ENCODE data around the gene PTPN11.

Gene PTPN11

GRCh38 chr12:112418608-112419296 lies at the start of gene PTPN11:
Gene PTPN11, plus strand, starts transcription at chr12:112418947. Its CDS starts 165 bp downstream, at chr12:112419112.
- H3K27ac ChIP-seq: peak within 1 kb of the TSS; percentile 94
- DNase-seq (ENCODE audit: low spot score): peak; percentile 73
- TF ChIP-seq, protein P1, sequence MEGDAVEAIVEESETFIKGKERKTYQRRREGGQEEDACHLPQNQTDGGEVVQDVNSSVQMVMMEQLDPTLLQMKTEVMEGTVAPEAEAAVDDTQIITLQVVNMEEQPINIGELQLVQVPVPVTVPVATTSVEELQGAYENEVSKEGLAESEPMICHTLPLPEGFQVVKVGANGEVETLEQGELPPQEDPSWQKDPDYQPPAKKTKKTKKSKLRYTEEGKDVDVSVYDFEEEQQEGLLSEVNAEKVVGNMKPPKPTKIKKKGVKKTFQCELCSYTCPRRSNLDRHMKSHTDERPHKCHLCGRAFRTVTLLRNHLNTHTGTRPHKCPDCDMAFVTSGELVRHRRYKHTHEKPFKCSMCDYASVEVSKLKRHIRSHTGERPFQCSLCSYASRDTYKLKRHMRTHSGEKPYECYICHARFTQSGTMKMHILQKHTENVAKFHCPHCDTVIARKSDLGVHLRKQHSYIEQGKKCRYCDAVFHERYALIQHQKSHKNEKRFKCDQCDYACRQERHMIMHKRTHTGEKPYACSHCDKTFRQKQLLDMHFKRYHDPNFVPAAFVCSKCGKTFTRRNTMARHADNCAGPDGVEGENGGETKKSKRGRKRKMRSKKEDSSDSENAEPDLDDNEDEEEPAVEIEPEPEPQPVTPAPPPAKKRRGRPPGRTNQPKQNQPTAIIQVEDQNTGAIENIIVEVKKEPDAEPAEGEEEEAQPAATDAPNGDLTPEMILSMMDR (conservative IDR thresholded peaks at IDR 0.05; ENCODE audit: low read depth): peak; percentile 61
- CTCF ChIA-PET: interaction anchor here (0.6 kb wide), 1 partner anchor 747 kb away, joined by 3 read pairs; no protein-coding TSS in a partner anchor
- POLR2A ChIA-PET (ENCODE audit: low non-redundant PET): interaction anchor here (0.6 to 0.7 kb wide), 2 partner anchors 55 to 481 kb away, joined by 3 read pairs; no protein-coding TSS in a partner anchor

- DNase-seq (ENCODE audit: low spot score): no peak
- TF ChIP-seq, protein P1 (conservative IDR thresholded peaks at IDR 0.05; ENCODE audit: low read depth): no peak
- ChIA-PET POLR2A (ENCODE audit: low non-redundant PET) (no interaction called here), CTCF (interaction anchor here (0.6 kb wide), 1 partner anchor 22 kb away, joined by 3 read pairs; no protein-coding TSS in a partner anchor)
- H3K27ac ChIP-seq: no peak overlapping the region
Measured at GRCh38 chr12:112370199-112370598, 48.5 kb upstream of the PTPN11 start.

DNA sequence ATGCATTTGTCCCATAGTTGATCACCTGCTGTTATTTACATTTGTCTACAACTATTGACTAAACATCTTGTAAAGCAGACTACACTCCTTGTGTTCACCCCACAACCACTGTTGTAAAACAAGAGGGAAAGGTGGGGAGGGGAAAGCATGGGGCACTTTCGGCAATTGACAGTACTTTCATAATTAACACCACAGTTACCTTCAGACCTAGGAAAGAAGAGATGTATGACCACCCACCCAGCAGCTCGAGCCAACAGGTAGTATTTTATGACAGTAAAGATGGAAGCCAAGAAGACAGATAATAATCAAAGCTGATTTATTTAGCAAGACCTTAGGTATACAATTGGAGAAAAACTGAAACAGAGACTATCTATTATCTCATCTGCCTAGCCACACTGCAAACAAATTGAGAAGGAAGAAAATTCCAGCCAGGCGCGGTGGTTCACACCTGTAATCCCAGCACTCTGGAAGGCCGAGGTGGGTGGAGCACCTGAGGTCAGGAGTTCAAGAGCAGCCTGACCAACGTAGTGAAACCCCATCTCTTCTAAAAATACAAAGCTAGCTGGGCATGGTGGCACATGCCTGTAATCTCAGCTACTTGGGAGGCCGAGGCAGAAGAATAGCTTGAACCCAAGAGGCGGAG lies 47.8 kb upstream of the PTPN11 start:
- no peak for DNase-seq (ENCODE audit: low spot score)
- no peak overlapping the region for H3K27ac ChIP-seq
- ChIA-PET POLR2A (ENCODE audit: low non-redundant PET) (no interaction called here), CTCF (interaction anchor here (0.6 kb wide), 1 partner anchor 14 kb away, joined by 3 read pairs; no protein-coding TSS in a partner anchor)
- TF ChIP-seq, protein P1 (conservative IDR thresholded peaks at IDR 0.05; ENCODE audit: low read depth): no peak

- TF ChIP-seq, protein P1 (conservative IDR thresholded peaks at IDR 0.05; ENCODE audit: low read depth): no peak
- ChIA-PET CTCF (interaction anchor here (1.1 kb wide), 1 partner anchor 16 kb away, joined by 4 read pairs; no protein-coding TSS in a partner anchor), POLR2A (ENCODE audit: low non-redundant PET) (no interaction called here)
- no peak for DNase-seq (ENCODE audit: low spot score)
- no peak overlapping the region for H3K27ac ChIP-seq
Measured at GRCh38 chr12:112374166-112374740, 44.5 kb upstream of the PTPN11 start.

- H3K27ac ChIP-seq: no peak overlapping the region
- ChIA-PET CTCF (no interaction called here), POLR2A (ENCODE audit: low non-redundant PET) (no interaction called here)
- no peak for DNase-seq (ENCODE audit: low spot score)
- TF ChIP-seq, protein P1 (conservative IDR thresholded peaks at IDR 0.05; ENCODE audit: low read depth): no peak
Measured at GRCh38 chr12:112375105-112375504, 43.6 kb upstream of the PTPN11 start.

DNA sequence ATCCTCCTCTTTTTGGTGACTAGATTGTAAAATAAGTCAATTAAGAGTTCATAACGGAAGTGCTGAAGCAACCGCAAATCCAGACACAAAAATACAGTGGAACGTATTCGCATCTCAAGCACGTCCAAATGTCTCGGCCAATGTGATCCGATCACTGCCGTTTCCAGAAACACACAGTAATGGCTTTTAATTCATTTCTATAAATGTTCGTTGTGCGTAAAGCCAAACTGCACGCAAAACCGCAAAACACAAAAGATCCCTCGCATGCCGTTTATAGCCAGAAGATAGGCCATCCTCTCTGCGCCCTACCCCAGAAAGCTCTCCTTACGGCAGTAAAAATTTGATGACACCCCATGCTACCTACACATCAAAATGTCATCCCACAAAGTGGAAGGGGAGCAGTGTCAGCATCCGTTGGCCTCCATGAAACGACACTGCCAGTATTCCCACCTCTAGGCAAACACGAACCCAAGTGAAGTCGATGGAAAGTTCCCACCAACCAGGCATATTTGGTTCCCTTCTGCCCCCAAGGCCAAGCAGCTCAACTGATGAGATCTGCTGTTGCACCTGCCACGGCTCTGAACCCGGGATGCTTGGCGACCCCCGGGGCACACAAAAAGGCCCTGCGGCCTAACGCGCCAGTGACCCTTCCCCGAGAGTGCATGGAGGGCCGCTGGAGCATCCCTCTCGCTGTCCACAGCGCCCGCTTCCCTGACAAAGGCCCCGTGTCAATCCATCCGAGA lies 37.9 kb upstream of the PTPN11 start:
- peak; percentile 13 for DNase-seq (ENCODE audit: low spot score)

More for the DNA sequence above, 37.9 kb upstream of the PTPN11 start:
- TF ChIP-seq, protein P1 (conservative IDR thresholded peaks at IDR 0.05; ENCODE audit: low read depth): no peak
- ChIA-PET CTCF (interaction anchor here (0.9 kb wide), 1 partner anchor 183 kb away, joined by 3 read pairs; no protein-coding TSS in a partner anchor), POLR2A (ENCODE audit: low non-redundant PET) (interaction anchor here (0.6 kb wide), 1 partner anchor 18 kb away, joined by 5 read pairs; no protein-coding TSS in a partner anchor)
- peak overlapping the region; percentile 81 for H3K27ac ChIP-seq

Data from RWPE1 (cell line).